HG03025 (cell line): ENCODE measurements around the gene TPRX2.
"Not testable (repeated sequence)": the region's sequence is repeated elsewhere in the genome, so short reads cannot be mapped to it uniquely, and the experiment has no call there.

Experiments used
- ATAC-seq: cut with Tn5 transposase; IDR thresholded peaks from one replicate; pipeline ENCODE4 v1.9.1; 2021; ENCODE audit warnings: mild to moderate bottlenecking, moderate library complexity; ENCODE audit not compliant: unreplicated experiment, low FRiP score

TPRX2 gene

GRCh38 chr19:47858646-47859285 lies at the start of gene TPRX2:
TSS of gene TPRX2 (plus strand) at chr19:47859235. CDS start at chr19:47859247, 12 bp downstream.
- ATAC-seq: not testable (repeated sequence)

- ATAC-seq: no peak
These were observed 45.6 kb upstream of the TPRX2 start for GRCh38 chr19:47813304-47813994.

GRCh38 chr19:47813995-47814328 lies 45.1 kb upstream of the TPRX2 start:
- ATAC-seq: no peak

GRCh38 chr19:47816270-47816669 lies 42.8 kb upstream of the TPRX2 start:
- not testable (repeated sequence) for ATAC-seq

GRCh38 chr19:47818221-47818620 lies 40.8 kb upstream of the TPRX2 start:
- ATAC-seq: not testable (repeated sequence)

GRCh38 chr19:47819858-47820257 lies 39.2 kb upstream of the TPRX2 start:
- no peak for ATAC-seq

GRCh38 chr19:47820410-47820809 lies 38.6 kb upstream of the TPRX2 start:
- ATAC-seq: no peak

GRCh38 chr19:47821460-47822020 lies 37.5 kb upstream of the TPRX2 start, which contains the start of gene CRX:
TSS of gene CRX (plus strand) at chr19:47821937. CDS start at chr19:47834444, 12,507 bp downstream.
- no peak for ATAC-seq

- no peak for ATAC-seq
These were observed 34.6 kb upstream of the TPRX2 start for GRCh38 chr19:47824396-47824795.

GRCh38 chr19:47826800-47827199 lies 32.2 kb upstream of the TPRX2 start:
- no peak for ATAC-seq

GRCh38 chr19:47832723-47833122 lies 26.3 kb upstream of the TPRX2 start:
- ATAC-seq: no peak

GRCh38 chr19:47836038-47836437 lies 23.0 kb upstream of the TPRX2 start:
- no peak for ATAC-seq

- ATAC-seq: no peak
These were observed 19.6 kb upstream of the TPRX2 start for GRCh38 chr19:47839411-47839810.

GRCh38 chr19:47839913-47840312 lies 19.1 kb upstream of the TPRX2 start:
- no peak for ATAC-seq

GRCh38 chr19:47842941-47843340 lies 16.1 kb upstream of the TPRX2 start:
- ATAC-seq: no peak

- no peak for ATAC-seq
These were observed 10.6 kb upstream of the TPRX2 start for GRCh38 chr19:47848425-47848822.

GRCh38 chr19:47848823-47849473 lies 10.1 kb upstream of the TPRX2 start:
- no peak for ATAC-seq

GRCh38 chr19:47853003-47853402 lies 6.0 kb upstream of the TPRX2 start:
- no peak for ATAC-seq

- ATAC-seq: no peak
These were observed 4.6 kb upstream of the TPRX2 start for GRCh38 chr19:47854459-47854858.

- ATAC-seq: not testable (repeated sequence)
These were observed 804 bp upstream of the TPRX2 start for GRCh38 chr19:47858231-47858630.

GRCh38 chr19:47859838-47860237 lies 803 bp downstream of the TPRX2 start:
- ATAC-seq: not testable (repeated sequence)
